ENCODE results near the gene USP6NL. TPM values are rescaled to one million over a fixed set of nuclear protein-coding genes. Genes with fewer than 3 reads are reported as not detected.
A peak's percentile ranks its signal among the peaks of the same experiment; 100 is the strongest.

The USP6NL gene
- total and polyA plus RNA-seq, 2 of the 13 experiments (the other 11 are each of a cell fraction or from before 2014, with no cell fraction given): 10.5 to 22.9 TPM

DNA sequence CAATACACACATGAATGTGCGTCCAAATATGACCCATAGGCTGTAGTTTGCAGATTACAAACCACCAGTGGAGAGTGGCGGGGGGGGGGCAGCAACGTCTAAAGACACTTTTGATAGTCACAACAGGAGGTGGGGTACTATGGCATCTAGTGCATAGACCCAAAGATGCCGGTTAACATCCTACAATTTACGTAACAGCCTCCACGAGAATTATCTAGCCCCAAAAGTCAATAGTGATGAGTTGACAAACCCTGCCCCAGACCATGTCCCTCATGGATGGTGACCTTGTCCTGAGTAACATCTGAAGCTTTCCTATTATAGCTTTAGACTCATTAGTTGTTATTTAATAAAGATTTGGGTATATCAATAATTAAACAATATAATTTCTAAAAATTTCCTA lies 31.6 kb downstream of the USP6NL start (continued):
- TF ChIP-seq, protein P1, sequence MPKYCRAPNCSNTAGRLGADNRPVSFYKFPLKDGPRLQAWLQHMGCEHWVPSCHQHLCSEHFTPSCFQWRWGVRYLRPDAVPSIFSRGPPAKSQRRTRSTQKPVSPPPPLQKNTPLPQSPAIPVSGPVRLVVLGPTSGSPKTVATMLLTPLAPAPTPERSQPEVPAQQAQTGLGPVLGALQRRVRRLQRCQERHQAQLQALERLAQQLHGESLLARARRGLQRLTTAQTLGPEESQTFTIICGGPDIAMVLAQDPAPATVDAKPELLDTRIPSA (CRISPR knock-in tag; IDR thresholded peaks at IDR 0.05; ENCODE audit: borderline replicate concordance): no peak
- TF ChIP-seq THYN1 (CRISPR knock-in tag; IDR thresholded peaks at IDR 0.05; ENCODE audit: borderline replicate concordance, low read depth): no peak
- TF ChIP-seq, protein P2, sequence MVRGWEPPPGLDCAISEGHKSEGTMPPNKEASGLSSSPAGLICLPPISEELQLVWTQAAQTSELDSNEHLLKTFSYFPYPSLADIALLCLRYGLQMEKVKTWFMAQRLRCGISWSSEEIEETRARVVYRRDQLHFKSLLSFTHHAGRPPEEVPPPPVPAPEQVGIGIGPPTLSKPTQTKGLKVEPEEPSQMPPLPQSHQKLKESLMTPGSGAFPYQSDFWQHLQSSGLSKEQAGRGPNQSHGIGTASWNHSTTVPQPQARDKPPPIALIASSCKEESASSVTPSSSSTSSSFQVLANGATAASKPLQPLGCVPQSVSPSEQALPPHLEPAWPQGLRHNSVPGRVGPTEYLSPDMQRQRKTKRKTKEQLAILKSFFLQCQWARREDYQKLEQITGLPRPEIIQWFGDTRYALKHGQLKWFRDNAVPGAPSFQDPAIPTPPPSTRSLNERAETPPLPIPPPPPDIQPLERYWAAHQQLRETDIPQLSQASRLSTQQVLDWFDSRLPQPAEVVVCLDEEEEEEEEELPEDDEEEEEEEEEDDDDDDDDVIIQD (CRISPR knock-in tag; IDR thresholded peaks at IDR 0.05; ENCODE audit: low read depth): peak; percentile 98
- no peak for TF ChIP-seq TBX2 (CRISPR knock-in tag; IDR thresholded peaks at IDR 0.05; ENCODE audit: borderline replicate concordance)
- TF ChIP-seq CHD4 (IDR thresholded peaks at IDR 0.05; ENCODE audit: borderline replicate concordance, low read length): no peak
- TF ChIP-seq SIN3A (IDR thresholded peaks at IDR 0.05; ENCODE audit: borderline replicate concordance, low read depth, low read length): no peak
- no peak for TF ChIP-seq GABPB1 (CRISPR knock-in tag; IDR thresholded peaks at IDR 0.05)
- TF ChIP-seq HMG20A (CRISPR knock-in tag; IDR thresholded peaks at IDR 0.05; ENCODE audit: borderline replicate concordance): no peak
- no peak for TF ChIP-seq FOSL1 (CRISPR knock-in tag; IDR thresholded peaks at IDR 0.05; ENCODE audit: borderline replicate concordance)
- TF ChIP-seq ZNF337 (CRISPR knock-in tag; IDR thresholded peaks at IDR 0.05; ENCODE audit: borderline replicate concordance, low read depth): no peak
- no peak for TF ChIP-seq ATF7-NPFF (CRISPR knock-in tag; IDR thresholded peaks at IDR 0.05; ENCODE audit: low read depth)
- no peak for TF ChIP-seq ZFYVE20 (CRISPR knock-in tag; IDR thresholded peaks at IDR 0.05; ENCODE audit: borderline replicate concordance, low read depth)
- TF ChIP-seq RBM22 (optimal IDR thresholded peaks at IDR 0.05; ENCODE audit: low read length): no peak
- TF ChIP-seq, protein P3, sequence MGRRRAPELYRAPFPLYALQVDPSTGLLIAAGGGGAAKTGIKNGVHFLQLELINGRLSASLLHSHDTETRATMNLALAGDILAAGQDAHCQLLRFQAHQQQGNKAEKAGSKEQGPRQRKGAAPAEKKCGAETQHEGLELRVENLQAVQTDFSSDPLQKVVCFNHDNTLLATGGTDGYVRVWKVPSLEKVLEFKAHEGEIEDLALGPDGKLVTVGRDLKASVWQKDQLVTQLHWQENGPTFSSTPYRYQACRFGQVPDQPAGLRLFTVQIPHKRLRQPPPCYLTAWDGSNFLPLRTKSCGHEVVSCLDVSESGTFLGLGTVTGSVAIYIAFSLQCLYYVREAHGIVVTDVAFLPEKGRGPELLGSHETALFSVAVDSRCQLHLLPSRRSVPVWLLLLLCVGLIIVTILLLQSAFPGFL (CRISPR knock-in tag; IDR thresholded peaks at IDR 0.05): no peak
- TF ChIP-seq, protein P4, sequence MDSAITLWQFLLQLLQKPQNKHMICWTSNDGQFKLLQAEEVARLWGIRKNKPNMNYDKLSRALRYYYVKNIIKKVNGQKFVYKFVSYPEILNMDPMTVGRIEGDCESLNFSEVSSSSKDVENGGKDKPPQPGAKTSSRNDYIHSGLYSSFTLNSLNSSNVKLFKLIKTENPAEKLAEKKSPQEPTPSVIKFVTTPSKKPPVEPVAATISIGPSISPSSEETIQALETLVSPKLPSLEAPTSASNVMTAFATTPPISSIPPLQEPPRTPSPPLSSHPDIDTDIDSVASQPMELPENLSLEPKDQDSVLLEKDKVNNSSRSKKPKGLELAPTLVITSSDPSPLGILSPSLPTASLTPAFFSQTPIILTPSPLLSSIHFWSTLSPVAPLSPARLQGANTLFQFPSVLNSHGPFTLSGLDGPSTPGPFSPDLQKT (CRISPR knock-in tag; IDR thresholded peaks at IDR 0.05; ENCODE audit: borderline replicate concordance): no peak
- TF ChIP-seq, protein P5, sequence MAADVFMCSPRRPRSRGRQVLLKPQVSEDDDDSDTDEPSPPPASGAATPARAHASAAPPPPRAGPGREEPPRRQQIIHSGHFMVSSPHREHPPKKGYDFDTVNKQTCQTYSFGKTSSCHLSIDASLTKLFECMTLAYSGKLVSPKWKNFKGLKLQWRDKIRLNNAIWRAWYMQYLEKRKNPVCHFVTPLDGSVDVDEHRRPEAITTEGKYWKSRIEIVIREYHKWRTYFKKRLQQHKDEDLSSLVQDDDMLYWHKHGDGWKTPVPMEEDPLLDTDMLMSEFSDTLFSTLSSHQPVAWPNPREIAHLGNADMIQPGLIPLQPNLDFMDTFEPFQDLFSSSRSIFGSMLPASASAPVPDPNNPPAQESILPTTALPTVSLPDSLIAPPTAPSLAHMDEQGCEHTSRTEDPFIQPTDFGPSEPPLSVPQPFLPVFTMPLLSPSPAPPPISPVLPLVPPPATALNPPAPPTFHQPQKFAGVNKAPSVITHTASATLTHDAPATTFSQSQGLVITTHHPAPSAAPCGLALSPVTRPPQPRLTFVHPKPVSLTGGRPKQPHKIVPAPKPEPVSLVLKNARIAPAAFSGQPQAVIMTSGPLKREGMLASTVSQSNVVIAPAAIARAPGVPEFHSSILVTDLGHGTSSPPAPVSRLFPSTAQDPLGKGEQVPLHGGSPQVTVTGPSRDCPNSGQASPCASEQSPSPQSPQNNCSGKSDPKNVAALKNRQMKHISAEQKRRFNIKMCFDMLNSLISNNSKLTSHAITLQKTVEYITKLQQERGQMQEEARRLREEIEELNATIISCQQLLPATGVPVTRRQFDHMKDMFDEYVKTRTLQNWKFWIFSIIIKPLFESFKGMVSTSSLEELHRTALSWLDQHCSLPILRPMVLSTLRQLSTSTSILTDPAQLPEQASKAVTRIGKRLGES (CRISPR knock-in tag; IDR thresholded peaks at IDR 0.05; ENCODE audit: borderline replicate concordance): no peak
- TF ChIP-seq, protein P6, sequence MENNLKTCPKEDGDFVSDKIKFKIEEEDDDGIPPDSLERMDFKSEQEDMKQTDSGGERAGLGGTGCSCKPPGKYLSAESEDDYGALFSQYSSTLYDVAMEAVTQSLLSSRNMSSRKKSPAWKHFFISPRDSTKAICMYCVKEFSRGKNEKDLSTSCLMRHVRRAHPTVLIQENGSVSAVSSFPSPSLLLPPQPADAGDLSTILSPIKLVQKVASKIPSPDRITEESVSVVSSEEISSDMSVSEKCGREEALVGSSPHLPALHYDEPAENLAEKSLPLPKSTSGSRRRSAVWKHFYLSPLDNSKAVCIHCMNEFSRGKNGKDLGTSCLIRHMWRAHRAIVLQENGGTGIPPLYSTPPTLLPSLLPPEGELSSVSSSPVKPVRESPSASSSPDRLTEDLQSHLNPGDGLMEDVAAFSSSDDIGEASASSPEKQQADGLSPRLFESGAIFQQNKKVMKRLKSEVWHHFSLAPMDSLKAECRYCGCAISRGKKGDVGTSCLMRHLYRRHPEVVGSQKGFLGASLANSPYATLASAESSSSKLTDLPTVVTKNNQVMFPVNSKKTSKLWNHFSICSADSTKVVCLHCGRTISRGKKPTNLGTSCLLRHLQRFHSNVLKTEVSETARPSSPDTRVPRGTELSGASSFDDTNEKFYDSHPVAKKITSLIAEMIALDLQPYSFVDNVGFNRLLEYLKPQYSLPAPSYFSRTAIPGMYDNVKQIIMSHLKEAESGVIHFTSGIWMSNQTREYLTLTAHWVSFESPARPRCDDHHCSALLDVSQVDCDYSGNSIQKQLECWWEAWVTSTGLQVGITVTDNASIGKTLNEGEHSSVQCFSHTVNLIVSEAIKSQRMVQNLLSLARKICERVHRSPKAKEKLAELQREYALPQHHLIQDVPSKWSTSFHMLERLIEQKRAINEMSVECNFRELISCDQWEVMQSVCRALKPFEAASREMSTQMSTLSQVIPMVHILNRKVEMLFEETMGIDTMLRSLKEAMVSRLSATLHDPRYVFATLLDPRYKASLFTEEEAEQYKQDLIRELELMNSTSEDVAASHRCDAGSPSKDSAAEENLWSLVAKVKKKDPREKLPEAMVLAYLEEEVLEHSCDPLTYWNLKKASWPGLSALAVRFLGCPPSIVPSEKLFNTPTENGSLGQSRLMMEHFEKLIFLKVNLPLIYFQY (CRISPR knock-in tag; IDR thresholded peaks at IDR 0.05; ENCODE audit: borderline replicate concordance): no peak
- TF ChIP-seq PCBP2 (optimal IDR thresholded peaks at IDR 0.05; ENCODE audit: low read depth, low read length, poor library complexity, severe bottlenecking): no peak

All from HepG2 (cell line).